Measurements from ENCODE around the gene SMAD3. TPM values are rescaled to one million over a fixed set of nuclear protein-coding genes. Genes with fewer than 3 reads are reported as not detected.

Gene SMAD3
- total and polyA plus RNA-seq, 10 of the 15 experiments (the other 5 are each of a cell fraction or from before 2014, with no cell fraction given): 5.6 to 43.2 (median 16.0) TPM

DNA sequence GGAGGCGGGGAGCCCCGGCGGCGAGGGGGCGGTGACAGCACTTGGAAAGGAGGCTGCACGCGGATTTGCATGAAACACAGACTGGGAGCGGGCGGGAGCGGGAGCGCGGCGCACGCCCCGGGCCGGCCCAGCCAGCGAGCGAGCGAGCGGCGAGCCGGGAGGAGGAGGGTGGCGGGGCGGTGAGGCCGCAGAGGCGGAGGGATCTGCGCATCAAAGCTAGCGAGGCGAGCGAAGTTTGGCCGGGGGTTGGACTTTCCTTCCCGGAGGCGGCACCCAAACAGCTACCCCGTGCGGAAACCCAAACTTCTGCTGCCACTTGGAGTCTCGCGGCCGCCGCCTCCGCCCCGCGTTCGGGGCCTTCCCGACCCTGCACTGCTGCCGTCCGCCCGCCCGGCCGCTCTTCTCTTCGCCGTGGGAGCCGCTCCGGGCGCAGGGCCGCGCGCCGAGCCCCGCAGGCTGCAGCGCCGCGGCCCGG is at the start of gene SMAD3 (continued):
- TF ChIP-seq, protein P1, sequence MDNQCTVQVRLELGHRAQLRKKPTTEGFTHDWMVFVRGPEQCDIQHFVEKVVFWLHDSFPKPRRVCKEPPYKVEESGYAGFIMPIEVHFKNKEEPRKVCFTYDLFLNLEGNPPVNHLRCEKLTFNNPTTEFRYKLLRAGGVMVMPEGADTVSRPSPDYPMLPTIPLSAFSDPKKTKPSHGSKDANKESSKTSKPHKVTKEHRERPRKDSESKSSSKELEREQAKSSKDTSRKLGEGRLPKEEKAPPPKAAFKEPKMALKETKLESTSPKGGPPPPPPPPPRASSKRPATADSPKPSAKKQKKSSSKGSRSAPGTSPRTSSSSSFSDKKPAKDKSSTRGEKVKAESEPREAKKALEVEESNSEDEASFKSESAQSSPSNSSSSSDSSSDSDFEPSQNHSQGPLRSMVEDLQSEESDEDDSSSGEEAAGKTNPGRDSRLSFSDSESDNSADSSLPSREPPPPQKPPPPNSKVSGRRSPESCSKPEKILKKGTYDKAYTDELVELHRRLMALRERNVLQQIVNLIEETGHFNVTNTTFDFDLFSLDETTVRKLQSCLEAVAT (IDR thresholded peaks at IDR 0.05): no peak
- TF ChIP-seq SMAD5 (IDR thresholded peaks at IDR 0.05; ENCODE audit: low read depth) (peak; percentile 65; the same call in 1 of the 2 replicates), MYB (IDR thresholded peaks at IDR 0.05; ENCODE audit: borderline replicate concordance, low read depth, low read length) (no peak), JUND (IDR thresholded peaks at IDR 0.05; ENCODE audit: low read depth, low read length) (no peak), IKZF1 (conservative IDR thresholded peaks at IDR 0.05) (peak; percentile 82), RB1 (IDR thresholded peaks at IDR 0.05; ENCODE audit: borderline replicate concordance) (no peak; the same call in 1 of the 2 replicates), SUZ12 (IDR thresholded peaks at IDR 0.05; ENCODE audit: unreplicated experiment) (no peak), PAX5 (IDR thresholded peaks at IDR 0.05; ENCODE audit: borderline replicate concordance, low read depth, low read length) (peak; percentile 50; the same call in 1 of the 2 replicates), GATAD2B (conservative IDR thresholded peaks at IDR 0.05; ENCODE audit: low read depth) (peak; percentile 48), STAT1 (conservative IDR thresholded peaks at IDR 0.05) (no peak), CREM (IDR thresholded peaks at IDR 0.05; ENCODE audit: low read depth) (0 out of 2 replicates have a peak, but pooled peaks have one; percentile 21), TAF1 (IDR thresholded peaks at IDR 0.05; ENCODE audit: borderline replicate concordance, low read depth, low read length) (peak; percentile 82; the same call in 1 of the 2 replicates), SRF (IDR thresholded peaks at IDR 0.05; ENCODE audit: low read depth in 2 of 2, low read length in 2 of 2) (0 out of 4 replicates have a peak, but pooled peaks of 1 of the 2 experiments have one; percentile 5), POLR2AphosphoS5 (IDR thresholded peaks at IDR 0.05; ENCODE audit: low read length) (peak; percentile 83), SIX5 (IDR thresholded peaks at IDR 0.05; ENCODE audit: low read depth, low read length, severe bottlenecking) (no peak), RUNX3 (IDR thresholded peaks at IDR 0.05; ENCODE audit: low read length) (peak; percentile 58), BACH1 (IDR thresholded peaks at IDR 0.05; ENCODE audit: borderline replicate concordance) (0 out of 2 replicates have a peak, but pooled peaks have one; percentile 49), NFYA (IDR thresholded peaks at IDR 0.05; ENCODE audit: borderline replicate concordance, low read depth, low read length) (no peak), MXI1 (IDR thresholded peaks at IDR 0.05; ENCODE audit: low read depth, low read length) (peak; percentile 44; the same call in 1 of the 2 replicates), MTA3 (IDR thresholded peaks at IDR 0.05; ENCODE audit: borderline replicate concordance, low read length) (no peak), CEBPB (IDR thresholded peaks at IDR 0.05; ENCODE audit: borderline replicate concordance in 1 of 2, low read depth in 2 of 2, low read length in 2 of 2) (no peak)
- TF ChIP-seq, protein P2, sequence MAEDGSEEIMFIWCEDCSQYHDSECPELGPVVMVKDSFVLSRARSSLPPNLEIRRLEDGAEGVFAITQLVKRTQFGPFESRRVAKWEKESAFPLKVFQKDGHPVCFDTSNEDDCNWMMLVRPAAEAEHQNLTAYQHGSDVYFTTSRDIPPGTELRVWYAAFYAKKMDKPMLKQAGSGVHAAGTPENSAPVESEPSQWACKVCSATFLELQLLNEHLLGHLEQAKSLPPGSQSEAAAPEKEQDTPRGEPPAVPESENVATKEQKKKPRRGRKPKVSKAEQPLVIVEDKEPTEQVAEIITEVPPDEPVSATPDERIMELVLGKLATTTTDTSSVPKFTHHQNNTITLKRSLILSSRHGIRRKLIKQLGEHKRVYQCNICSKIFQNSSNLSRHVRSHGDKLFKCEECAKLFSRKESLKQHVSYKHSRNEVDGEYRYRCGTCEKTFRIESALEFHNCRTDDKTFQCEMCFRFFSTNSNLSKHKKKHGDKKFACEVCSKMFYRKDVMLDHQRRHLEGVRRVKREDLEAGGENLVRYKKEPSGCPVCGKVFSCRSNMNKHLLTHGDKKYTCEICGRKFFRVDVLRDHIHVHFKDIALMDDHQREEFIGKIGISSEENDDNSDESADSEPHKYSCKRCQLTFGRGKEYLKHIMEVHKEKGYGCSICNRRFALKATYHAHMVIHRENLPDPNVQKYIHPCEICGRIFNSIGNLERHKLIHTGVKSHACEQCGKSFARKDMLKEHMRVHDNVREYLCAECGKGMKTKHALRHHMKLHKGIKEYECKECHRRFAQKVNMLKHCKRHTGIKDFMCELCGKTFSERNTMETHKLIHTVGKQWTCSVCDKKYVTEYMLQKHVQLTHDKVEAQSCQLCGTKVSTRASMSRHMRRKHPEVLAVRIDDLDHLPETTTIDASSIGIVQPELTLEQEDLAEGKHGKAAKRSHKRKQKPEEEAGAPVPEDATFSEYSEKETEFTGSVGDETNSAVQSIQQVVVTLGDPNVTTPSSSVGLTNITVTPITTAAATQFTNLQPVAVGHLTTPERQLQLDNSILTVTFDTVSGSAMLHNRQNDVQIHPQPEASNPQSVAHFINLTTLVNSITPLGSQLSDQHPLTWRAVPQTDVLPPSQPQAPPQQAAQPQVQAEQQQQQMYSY (CRISPR knock-in tag; IDR thresholded peaks at IDR 0.05): no peak
- TF ChIP-seq, protein P3, sequence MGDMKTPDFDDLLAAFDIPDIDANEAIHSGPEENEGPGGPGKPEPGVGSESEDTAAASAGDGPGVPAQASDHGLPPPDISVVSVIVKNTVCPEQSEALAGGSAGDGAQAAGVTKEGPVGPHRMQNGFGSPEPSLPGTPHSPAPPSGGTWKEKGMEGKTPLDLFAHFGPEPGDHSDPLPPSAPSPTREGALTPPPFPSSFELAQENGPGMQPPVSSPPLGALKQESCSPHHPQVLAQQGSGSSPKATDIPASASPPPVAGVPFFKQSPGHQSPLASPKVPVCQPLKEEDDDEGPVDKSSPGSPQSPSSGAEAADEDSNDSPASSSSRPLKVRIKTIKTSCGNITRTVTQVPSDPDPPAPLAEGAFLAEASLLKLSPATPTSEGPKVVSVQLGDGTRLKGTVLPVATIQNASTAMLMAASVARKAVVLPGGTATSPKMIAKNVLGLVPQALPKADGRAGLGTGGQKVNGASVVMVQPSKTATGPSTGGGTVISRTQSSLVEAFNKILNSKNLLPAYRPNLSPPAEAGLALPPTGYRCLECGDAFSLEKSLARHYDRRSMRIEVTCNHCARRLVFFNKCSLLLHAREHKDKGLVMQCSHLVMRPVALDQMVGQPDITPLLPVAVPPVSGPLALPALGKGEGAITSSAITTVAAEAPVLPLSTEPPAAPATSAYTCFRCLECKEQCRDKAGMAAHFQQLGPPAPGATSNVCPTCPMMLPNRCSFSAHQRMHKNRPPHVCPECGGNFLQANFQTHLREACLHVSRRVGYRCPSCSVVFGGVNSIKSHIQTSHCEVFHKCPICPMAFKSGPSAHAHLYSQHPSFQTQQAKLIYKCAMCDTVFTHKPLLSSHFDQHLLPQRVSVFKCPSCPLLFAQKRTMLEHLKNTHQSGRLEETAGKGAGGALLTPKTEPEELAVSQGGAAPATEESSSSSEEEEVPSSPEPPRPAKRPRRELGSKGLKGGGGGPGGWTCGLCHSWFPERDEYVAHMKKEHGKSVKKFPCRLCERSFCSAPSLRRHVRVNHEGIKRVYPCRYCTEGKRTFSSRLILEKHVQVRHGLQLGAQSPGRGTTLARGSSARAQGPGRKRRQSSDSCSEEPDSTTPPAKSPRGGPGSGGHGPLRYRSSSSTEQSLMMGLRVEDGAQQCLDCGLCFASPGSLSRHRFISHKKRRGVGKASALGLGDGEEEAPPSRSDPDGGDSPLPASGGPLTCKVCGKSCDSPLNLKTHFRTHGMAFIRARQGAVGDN (IDR thresholded peaks at IDR 0.05): 0 out of 2 replicates have a peak, but pooled peaks have one; percentile 9
